Motor neuron (in vitro differentiated cells): ENCODE measurements around the gene CCDC157. TPM values are rescaled to one million over a fixed set of nuclear protein-coding genes. Genes with fewer than 3 reads are reported as not detected.

Source experiments
- ATAC-seq, 8 experiments: fragments of 200-7000 bp; cut with Tn5 transposase; replicated peaks in 6 of 8; 2 replicates each; pipeline ENCODE4 v1.8.0; 2021; ENCODE audit warnings: mild to moderate bottlenecking in 8 of 8, moderate library complexity in 8 of 8
- H3K27ac ChIP-seq, 2 donors: fragments of 250-450 bp; sonication (Bioruptor Pico); 2 replicates each; pipeline ENCODE4 v1.9.0; 2021; ENCODE audit warnings: antibody characterized with exemption in 2 of 2, mild to moderate bottlenecking in 2 of 2, moderate library complexity in 1 of 2
- H3K4me1 ChIP-seq, 2 donors: fragments of 250-450 bp; sonication (Bioruptor Pico); replicated peaks in 1 of 2; 2 replicates each; pipeline ENCODE4 v1.6.1; 2021; ENCODE audit warnings: antibody characterized with exemption in 2 of 2, mild to moderate bottlenecking in 2 of 2, moderate library complexity in 1 of 2
- H3K4me3 ChIP-seq, 5 donors: fragments of 250-450 bp; sonication (Bioruptor Pico); 2 replicates each; pipeline ENCODE4 v1.9.0; 2021; ENCODE audit warnings: antibody characterized with exemption in 5 of 5, mild to moderate bottlenecking in 5 of 5, moderate library complexity in 4 of 5
- WGBS, 10 experiments: fragments of 450-650 bp; shearing (Covaris generic); methylation state at CpG; one replicate each; pipeline ENCODE4 v1.0.0; 2022; 5-methylcytosine and 5-hydroxymethylcytosine counted together
- in situ Hi-C, 9 experiments: fragments of 400-800 bp; cut with MboI; loops; one replicate each; pipeline ENCODE4 v1.15.0; 2021; ENCODE audit warnings: low sequenced_read_pairs in 9 of 9, low pct_unique_long_range_greater_than_20kb in 2 of 9; ENCODE audit not compliant: unreplicated experiment in 9 of 9
- total RNA-seq, 8 experiments: library from RNA; unstranded; fragments of 300-600 nt; gene quantifications; 2 replicates each; pipeline versions ENCODE4 v1.2.3 to v1.2.4, GENCODE V29; 2022

The CCDC157 gene
- total RNA-seq: 10 to 100 TPM in 1 of 8 experiments, 1 to 10 TPM in 7; 2.0 to 12.8 (median 3.9) TPM

GRCh38 chr22:30356449-30357235, at the start of gene CCDC157, which contains the start of gene SF3A1:
Gene CCDC157 (plus strand): TSS chr22:30357007. CDS start chr22:30366001, 8,994 bp downstream.
Gene SF3A1 (minus strand): TSS chr22:30356894. CDS start chr22:30356792, 102 bp downstream.
- 0 to 1% (median 0%) methylated on average over 1 to 14 of the region's 91 CpGs; no CpG with 5 or more reads in 6 of the 10 experiments for WGBS, 10 experiments

GRCh38 chr22:30307041-30307574, 49.7 kb upstream of the CCDC157 start:
- 77 to 100% (median 93%) methylated on average over 2 to 4 of the region's 4 CpGs; no CpG with 5 or more reads in 3 of the 10 experiments for WGBS, 10 experiments
- in situ Hi-C loops: no loop called here
- ATAC-seq: no peak
- no peak overlapping the region for H3K27ac ChIP-seq
- H3K4me1 ChIP-seq: no peaks in the 10 kb centered on the region
- H3K4me3 ChIP-seq: no peak overlapping the region

More at GRCh38 chr22:30356449-30357235, at the start of gene CCDC157, which contains the start of gene SF3A1:
- in situ Hi-C loops: no loop called here
- peaks cover 13 to 14% of the 10 kb centered on the region in 2 donors for H3K4me1 ChIP-seq
- H3K27ac ChIP-seq: peak within 1 kb of the TSS; percentile 98 to 99
- peak within 1 kb of the TSS; percentile 75 to 100 (median 98) for H3K4me3 ChIP-seq
- peak; percentile 92 to 94 (median 93) for ATAC-seq

GRCh38 chr22:30308093-30308492, 48.7 kb upstream of the CCDC157 start:
- WGBS, 10 experiments: 40 to 89% (median 80%) methylated on average over 1 to 2 of the region's 2 CpGs; no CpG with 5 or more reads in 5 of the 10 experiments
- Histone ChIP-seq H3K4me3 (no peak overlapping the region), H3K27ac (no peak overlapping the region), H3K4me1 (no peaks in the 10 kb centered on the region)
- in situ Hi-C loops: no loop called here
- no peak for ATAC-seq

- in situ Hi-C loops: no loop called here
- Histone ChIP-seq H3K27ac (no peak overlapping the region), H3K4me3 (no peak overlapping the region), H3K4me1 (no peaks in the 10 kb centered on the region)
- ATAC-seq: peak in 6 of 8 experiments; percentile 24 to 80 (median 52)
- 16 to 100% (median 84%) methylated on average over 1 to 3 of the region's 5 CpGs; no CpG with 5 or more reads in 4 of the 10 experiments for WGBS, 10 experiments
Measured at GRCh38 chr22:30308518-30309230, 48.1 kb upstream of the CCDC157 start.

- in situ Hi-C loops: no loop called here
- WGBS, 10 experiments: 30 to 94% (median 70%) methylated on average over 2 to 6 of the region's 7 CpGs; no CpG with 5 or more reads in 2 of the 10 experiments
- Histone ChIP-seq H3K4me1 (no peaks in the 10 kb centered on the region), H3K27ac (no peak overlapping the region), H3K4me3 (no peak overlapping the region)
- ATAC-seq: peak in 1 of 8 experiments; percentile 51
Measured at GRCh38 chr22:30309951-30310741, 46.7 kb upstream of the CCDC157 start.

GRCh38 chr22:30310881-30311771, 45.7 kb upstream of the CCDC157 start:
- WGBS, 10 experiments: 40 to 90% (median 72%) methylated on average over 1 to 6 of the region's 8 CpGs; no CpG with 5 or more reads in 3 of the 10 experiments
- in situ Hi-C loops: no loop called here
- Histone ChIP-seq H3K27ac (no peak overlapping the region), H3K4me1 (no peaks in the 10 kb centered on the region), H3K4me3 (no peak overlapping the region)
- ATAC-seq: peak; percentile 17 to 69 (median 51)

GRCh38 chr22:30312053-30312452, 44.8 kb upstream of the CCDC157 start:
- peak in 2 of 8 experiments; percentile 4 to 7 for ATAC-seq
- H3K27ac ChIP-seq: no peak overlapping the region
- 0 to 100% (median 88%) methylated on average over 1 to 6 of the region's 6 CpGs; no CpG with 5 or more reads in 2 of the 10 experiments for WGBS, 10 experiments
- in situ Hi-C loops: no loop called here
- H3K4me3 ChIP-seq: no peak overlapping the region
- no peaks in the 10 kb centered on the region for H3K4me1 ChIP-seq

GRCh38 chr22:30313527-30314363, 43.1 kb upstream of the CCDC157 start:
- no peaks in the 10 kb centered on the region for H3K4me1 ChIP-seq
- no peak overlapping the region for H3K27ac ChIP-seq
- H3K4me3 ChIP-seq: no peak overlapping the region
- ATAC-seq: peak in 1 of 8 experiments; percentile 10
- in situ Hi-C loops: no loop called here
- WGBS, 10 experiments: 48 to 100% (median 90%) methylated on average over 1 to 4 of the region's 8 CpGs; no CpG with 5 or more reads in 3 of the 10 experiments

- H3K27ac ChIP-seq: no peak overlapping the region
- in situ Hi-C loops: no loop called here
- no peak for ATAC-seq
- 60 to 100% (median 89%) methylated on average over 1 to 6 of the region's 8 CpGs; no CpG with 5 or more reads in 2 of the 10 experiments for WGBS, 10 experiments
- H3K4me3 ChIP-seq: no peak overlapping the region
- no peaks in the 10 kb centered on the region for H3K4me1 ChIP-seq
Measured at GRCh38 chr22:30314915-30315314, 41.9 kb upstream of the CCDC157 start.

GRCh38 chr22:30315962-30316576, 40.7 kb upstream of the CCDC157 start:
- in situ Hi-C loops: no loop called here
- ATAC-seq: no peak
- no peak overlapping the region for H3K27ac ChIP-seq
- no peak overlapping the region for H3K4me3 ChIP-seq
- 25 to 100% (median 96%) methylated on average over 1 to 2 of the region's 2 CpGs; no CpG with 5 or more reads in 2 of the 10 experiments for WGBS, 10 experiments
- no peaks in the 10 kb centered on the region for H3K4me1 ChIP-seq
